ENCODE data around the gene CASKIN2. TPM values are rescaled to one million over a fixed set of nuclear protein-coding genes. Genes with fewer than 3 reads are reported as not detected.

Gene CASKIN2
- total and polyA plus RNA-seq, 10 of the 15 experiments (the other 5 are each of a cell fraction or from before 2014, with no cell fraction given), result 0.02 to 2.7 (median 0.44) TPM; not detected in 1

DNA sequence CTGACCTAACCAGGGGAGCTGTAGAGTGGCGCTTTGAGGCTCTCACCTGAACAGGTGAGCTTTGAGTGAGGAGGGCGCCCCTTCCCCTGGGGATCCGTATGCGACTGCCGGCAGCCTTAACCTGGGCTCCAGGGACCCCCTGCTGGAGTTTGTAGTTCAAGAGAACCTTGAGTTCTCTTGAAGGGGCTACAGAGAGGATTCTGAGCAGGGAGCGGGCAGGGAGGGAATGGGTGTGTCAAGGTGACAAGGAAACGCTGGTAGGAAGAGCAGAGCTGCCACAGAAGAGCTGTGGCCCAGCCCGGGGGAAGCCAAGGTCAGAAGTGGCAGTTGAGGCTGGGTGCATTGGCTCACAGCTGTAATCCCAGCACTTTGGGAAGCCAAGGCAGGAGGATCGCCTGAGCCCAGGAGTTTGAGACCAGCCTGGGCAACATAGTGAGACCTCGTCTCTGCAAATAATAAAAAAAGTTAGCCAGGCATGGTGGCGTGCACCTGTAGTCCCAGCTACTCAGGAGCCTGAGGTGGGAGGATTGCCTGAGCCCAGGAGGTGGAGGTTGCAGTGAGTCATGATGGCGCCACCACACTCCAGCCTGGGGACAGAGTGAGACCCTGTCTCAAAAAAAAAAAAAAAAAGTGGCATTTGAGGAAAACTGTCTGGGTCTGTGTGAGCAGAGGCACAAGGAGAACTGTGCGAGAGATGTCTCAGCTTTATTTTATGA lies 11.4 kb upstream of the CASKIN2 start:
- intact Hi-C loops (cut with micrococcal nuclease; ENCODE audit: unreplicated experiment), result no loop called here
- Histone ChIP-seq H3K27me3 (replicated peaks in 1 of 2; ENCODE audit: control insufficient read depth in 2 of 2, insufficient read depth in 2 of 2, low read length in 1 of 2) (peaks cover 0 to 6% of the 10 kb centered on the region in 2 experiments; a peak in 2 of 4 replicates), H3K4me1 (ENCODE audit: control insufficient read depth, insufficient read depth, low read length) (0 out of 2 replicates have a peak, but pooled peaks cover 7% of the 10 kb centered on the region), H4K20me1 (ENCODE audit: control insufficient read depth, insufficient read depth) (no peaks in the 10 kb centered on the region), H3K27ac (ENCODE audit: control insufficient read depth, insufficient read depth) (no peak overlapping the region), H3K36me3 (ENCODE audit: control insufficient read depth in 2 of 2, insufficient read depth in 2 of 2, low read length in 1 of 2) (no peaks in the 10 kb centered on the region; a peak in 1 of 4 replicates), H3K9me3 (replicated peaks; ENCODE audit: control insufficient read depth, insufficient read depth, low read length) (no peaks in the 10 kb centered on the region), H3K4me3 (peak overlapping the region; percentile 84; the same call in 1 of the 2 replicates), H3K9ac (ENCODE audit: control insufficient read depth, insufficient read depth, low read length) (no peak overlapping the region), H3K79me2 (ENCODE audit: control insufficient read depth, insufficient read depth, low read length) (no peaks in the 10 kb centered on the region), H3K4me2 (ENCODE audit: control insufficient read depth, insufficient read depth) (peak overlapping the region; percentile 91), H2AFZ (ENCODE audit: control insufficient read depth, low read depth, low read length) (no peak overlapping the region)
- ATAC-seq (no peak), FAIRE-seq (no peak), DNase-seq (ENCODE audit: low read depth, low spot score) (no peak)
- SMC1A ChIA-PET (ENCODE audit: uncharacterized antibody, unreplicated experiment), result interaction anchor here (0.7 to 1.6 kb wide), 3 partner anchors 8 to 44 kb away, joined by 3 to 4 read pairs (median 3); partner anchors contain the start of gene TSEN54
- in situ Hi-C loops (cut with MboI), result no loop called here
- 70% methylated on average over 12 of the region's 13 CpGs for WGBS (ENCODE audit: insufficient coverage, insufficient replicate concordance, low lambda C conversion rate, missing lambda C conversion rate)
- CTCF ChIA-PET, result interaction anchor here (1.3 to 1.4 kb wide), 2 partner anchors 10 to 64 kb away, joined by 4 read pairs; partner anchors contain the start of gene TSEN54
- POLR2A ChIA-PET, result interaction anchor here (0.7 to 1.1 kb wide), 2 partner anchors 9 to 167 kb away, joined by 3 to 4 read pairs; no protein-coding TSS in a partner anchor
- BruUV-seq (replicated peaks), result no TSS peak
- RAD21 ChIA-PET (ENCODE audit: unreplicated experiment), result interaction anchor here (0.7 to 1.0 kb wide), 2 partner anchors 10 to 23 kb away, joined by 3 to 5 read pairs; partner anchors contain the start of gene TSEN54
- no peak for TF ChIP-seq SRF (IDR thresholded peaks at IDR 0.05; ENCODE audit: low read depth in 2 of 2, low read length in 2 of 2)
- TF ChIP-seq RUNX3 (IDR thresholded peaks at IDR 0.05; ENCODE audit: low read length), result no peak
- no peak for TF ChIP-seq ATF2 (IDR thresholded peaks at IDR 0.05; ENCODE audit: low read length)
- TF ChIP-seq BRCA1 (IDR thresholded peaks at IDR 0.05; ENCODE audit: low read depth, low read length), result no peak
- TF ChIP-seq E4F1 (IDR thresholded peaks at IDR 0.05; ENCODE audit: borderline replicate concordance, partially characterized antibody), result no peak
- no peak for TF ChIP-seq MYB (IDR thresholded peaks at IDR 0.05; ENCODE audit: borderline replicate concordance, low read depth, low read length)
- TF ChIP-seq, protein P1, sequence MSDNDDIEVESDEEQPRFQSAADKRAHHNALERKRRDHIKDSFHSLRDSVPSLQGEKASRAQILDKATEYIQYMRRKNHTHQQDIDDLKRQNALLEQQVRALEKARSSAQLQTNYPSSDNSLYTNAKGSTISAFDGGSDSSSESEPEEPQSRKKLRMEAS (IDR thresholded peaks at IDR 0.05; ENCODE audit: low read depth, low read length), result no peak
- TF ChIP-seq RB1 (IDR thresholded peaks at IDR 0.05; ENCODE audit: borderline replicate concordance), result no peak
- no peak for TF ChIP-seq TCF7 (IDR thresholded peaks at IDR 0.05; ENCODE audit: borderline replicate concordance)
- TF ChIP-seq, protein P2, sequence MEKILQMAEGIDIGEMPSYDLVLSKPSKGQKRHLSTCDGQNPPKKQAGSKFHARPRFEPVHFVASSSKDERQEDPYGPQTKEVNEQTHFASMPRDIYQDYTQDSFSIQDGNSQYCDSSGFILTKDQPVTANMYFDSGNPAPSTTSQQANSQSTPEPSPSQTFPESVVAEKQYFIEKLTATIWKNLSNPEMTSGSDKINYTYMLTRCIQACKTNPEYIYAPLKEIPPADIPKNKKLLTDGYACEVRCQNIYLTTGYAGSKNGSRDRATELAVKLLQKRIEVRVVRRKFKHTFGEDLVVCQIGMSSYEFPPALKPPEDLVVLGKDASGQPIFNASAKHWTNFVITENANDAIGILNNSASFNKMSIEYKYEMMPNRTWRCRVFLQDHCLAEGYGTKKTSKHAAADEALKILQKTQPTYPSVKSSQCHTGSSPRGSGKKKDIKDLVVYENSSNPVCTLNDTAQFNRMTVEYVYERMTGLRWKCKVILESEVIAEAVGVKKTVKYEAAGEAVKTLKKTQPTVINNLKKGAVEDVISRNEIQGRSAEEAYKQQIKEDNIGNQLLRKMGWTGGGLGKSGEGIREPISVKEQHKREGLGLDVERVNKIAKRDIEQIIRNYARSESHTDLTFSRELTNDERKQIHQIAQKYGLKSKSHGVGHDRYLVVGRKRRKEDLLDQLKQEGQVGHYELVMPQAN (conservative IDR thresholded peaks at IDR 0.05), result no peak
- TF ChIP-seq NR2C2 (IDR thresholded peaks at IDR 0.05; ENCODE audit: borderline replicate concordance, control insufficient read depth, insufficient read length, low read depth), result no peak
- no peak for TF ChIP-seq SIX5 (IDR thresholded peaks at IDR 0.05; ENCODE audit: low read depth, low read length, severe bottlenecking)
- TF ChIP-seq ETV6 (conservative IDR thresholded peaks at IDR 0.05 in 1 of 2, IDR thresholded peaks at IDR 0.05 in 1 of 2; ENCODE audit: borderline replicate concordance in 1 of 2, low read depth in 1 of 2), result no peak
- TF ChIP-seq MEF2A (IDR thresholded peaks at IDR 0.05; ENCODE audit: insufficient read depth, low read depth, low read length), result no peak
- no peak for TF ChIP-seq TCF3 (IDR thresholded peaks at IDR 0.05; ENCODE audit: borderline replicate concordance, insufficient read depth, low read depth, low read length)
- no peak for TF ChIP-seq POLR2AphosphoS2 (IDR thresholded peaks at IDR 0.05; ENCODE audit: low read depth, low read length)

Measured in GM12878 (cell line).